Raji (cell line): Measurements from ENCODE around the gene TSPAN17.

Experiments used
- POLR2A ChIP-seq: IDR thresholded peaks from 2 replicates; pipeline ENCODE4 v1.6.1; 2011; ENCODE audit warnings: low read depth, low read length, control low read depth; ENCODE audit not compliant: insufficient read depth

Gene TSPAN17

GRCh38 chr5:176647030-176647842, at the start of gene TSPAN17:
Gene TSPAN17 (plus strand): TSS chr5:176647484. CDS start chr5:176647616, 132 bp downstream.
- TF ChIP-seq POLR2A = peak; percentile 97

- TF ChIP-seq POLR2A = no peak
These were observed 45.3 kb upstream of the TSPAN17 start for GRCh38 chr5:176601901-176602482.

- TF ChIP-seq POLR2A = no peak
These were observed 44.2 kb upstream of the TSPAN17 start for GRCh38 chr5:176603091-176603490.

- no peak for TF ChIP-seq POLR2A
These were observed 41.3 kb upstream of the TSPAN17 start for GRCh38 chr5:176606032-176606431.

GRCh38 chr5:176606875-176607274, 40.4 kb upstream of the TSPAN17 start:
- no peak for TF ChIP-seq POLR2A

- no peak for TF ChIP-seq POLR2A
These were observed 39.1 kb upstream of the TSPAN17 start for GRCh38 chr5:176608142-176608705.

- TF ChIP-seq POLR2A = no peak
These were observed 38.2 kb upstream of the TSPAN17 start for GRCh38 chr5:176608937-176609723.

GRCh38 chr5:176609724-176610434, 37.4 kb upstream of the TSPAN17 start, which contains the start of gene GPRIN1:
Gene GPRIN1 (minus strand): TSS chr5:176610156. CDS start chr5:176599834, 10,322 bp downstream.
- peak; percentile 47; the same call in 1 of the 2 replicates for TF ChIP-seq POLR2A

GRCh38 chr5:176610435-176610773, 36.9 kb upstream of the TSPAN17 start:
- TF ChIP-seq POLR2A = no peak; the same call in 1 of the 2 replicates

GRCh38 chr5:176611435-176611834, 35.8 kb upstream of the TSPAN17 start:
- no peak for TF ChIP-seq POLR2A

GRCh38 chr5:176612008-176612407, 35.3 kb upstream of the TSPAN17 start:
- no peak for TF ChIP-seq POLR2A

- no peak for TF ChIP-seq POLR2A
These were observed 34.4 kb upstream of the TSPAN17 start for GRCh38 chr5:176612855-176613254.

- no peak for TF ChIP-seq POLR2A
These were observed 32.3 kb upstream of the TSPAN17 start for GRCh38 chr5:176614805-176615478.

GRCh38 chr5:176616511-176616910, 30.8 kb upstream of the TSPAN17 start:
- no peak for TF ChIP-seq POLR2A

- TF ChIP-seq POLR2A = no peak
These were observed 28.5 kb upstream of the TSPAN17 start for GRCh38 chr5:176618783-176619182.

GRCh38 chr5:176619203-176619568, 28.1 kb upstream of the TSPAN17 start:
- no peak for TF ChIP-seq POLR2A
